DND-41 (cell line): ENCODE measurements around the gene SPINK9.
"Not testable (repeated sequence)": the region's sequence is repeated elsewhere in the genome, so short reads cannot be mapped to it uniquely, and the experiment has no call there.

Experiments used
- ATAC-seq: fragments of 200-7000 bp; cut with Tn5 transposase; 3 replicates; pipeline ENCODE4 v1.9.1; 2021; ENCODE audit warnings: low read depth; ENCODE audit not compliant: insufficient read depth
- DNase-seq: peaks from one replicate; pipeline ENCODE4 v3.0.0-alpha.2; 2020
- H2AFZ ChIP-seq: 2 replicates; pipeline ENCODE4 v1.6.0; 2012; ENCODE audit warnings: low read depth, low read length
- H3K27ac ChIP-seq: 2 replicates; pipeline ENCODE4 v1.5.1; 2012; ENCODE audit warnings: low read length, inconsistent platforms
- H3K27me3 ChIP-seq: fragments of 200-600 bp; sonication (generic); 2 replicates; pipeline ENCODE4 v1.6.0; 2012; ENCODE audit warnings: low read length, mild to moderate bottlenecking, inconsistent platforms; ENCODE audit not compliant: insufficient read depth, poor library complexity
- H3K36me3 ChIP-seq: 2 replicates; pipeline ENCODE4 v1.5.1; 2012; ENCODE audit warnings: low read length, inconsistent platforms; ENCODE audit not compliant: insufficient read depth
- H3K4me1 ChIP-seq: 2 replicates; pipeline ENCODE4 v1.5.1; 2012; ENCODE audit warnings: mild to moderate bottlenecking, low read length; ENCODE audit not compliant: insufficient read depth
- H3K4me2 ChIP-seq: 2 replicates; pipeline ENCODE4 v1.6.0; 2012; ENCODE audit warnings: mild to moderate bottlenecking, moderate library complexity, low read length, inconsistent platforms; ENCODE audit not compliant: insufficient read depth
- H3K4me3 ChIP-seq, 2 experiments: fragments of 200-600 bp in 1 of 2; shearing (Covaris generic) in 1 of 2; 2 replicates each; pipeline ENCODE4 v1.5.1; 2012 to 2016; ENCODE audit warnings: inconsistent platforms in 2 of 2, low read length in 2 of 2, mild to moderate bottlenecking in 2 of 2, low read depth in 1 of 2, moderate library complexity in 1 of 2
- H3K79me2 ChIP-seq: 2 replicates; pipeline ENCODE4 v1.6.0; 2012; ENCODE audit warnings: low read length, inconsistent platforms; ENCODE audit not compliant: insufficient read depth
- H3K9ac ChIP-seq: 2 replicates; pipeline ENCODE4 v1.6.0; 2012; ENCODE audit warnings: low read depth, mild to moderate bottlenecking, inconsistent platforms, low read length, moderate library complexity
- H3K9me3 ChIP-seq: 2 replicates; pipeline ENCODE4 v1.5.1; 2012; ENCODE audit warnings: low read length, moderate library complexity, mild to moderate bottlenecking, inconsistent platforms; ENCODE audit not compliant: insufficient read depth, severe bottlenecking
- H4K20me1 ChIP-seq: 2 replicates; pipeline ENCODE4 v1.6.0; 2012; ENCODE audit warnings: low read length; ENCODE audit not compliant: insufficient read depth
- CTCF ChIP-seq: IDR thresholded peaks from 2 replicates; pipeline ENCODE4 v1.5.1; 2012; ENCODE audit warnings: borderline replicate concordance, low read length, moderate library complexity, mild to moderate bottlenecking; ENCODE audit not compliant: poor library complexity, severe bottlenecking; ENCODE audit errors: extremely low read depth
- EZH2 ChIP-seq: IDR thresholded peaks from 3 replicates; pipeline ENCODE4 v1.6.1; 2012; ENCODE audit warnings: borderline replicate concordance, low read depth, mild to moderate bottlenecking, moderate library complexity, low read length, inconsistent platforms; ENCODE audit not compliant: severe bottlenecking

Gene SPINK9

GRCh38 chr5:148312153-148312552, 23.2 kb upstream of the SPINK9 start, which contains the start of gene SPINK7:
Gene SPINK7, plus strand, starts transcription at chr5:148312423. Its CDS starts 61 bp downstream, at chr5:148312484.
- no peak for ATAC-seq
- no peaks in the 10 kb centered on the region for H3K9me3 ChIP-seq
- H4K20me1 ChIP-seq: no peaks in the 10 kb centered on the region
- H3K27ac ChIP-seq: no peak within 1 kb of the TSS
- no peak within 1 kb of the TSS for H3K4me2 ChIP-seq
- no peaks in the 10 kb centered on the region for H3K79me2 ChIP-seq
- H2AFZ ChIP-seq: no peak within 1 kb of the TSS
- no peak within 1 kb of the TSS for H3K4me3 ChIP-seq
- no peak within 1 kb of the TSS for H3K9ac ChIP-seq
- no peaks in the 10 kb centered on the region for H3K4me1 ChIP-seq
- DNase-seq: no peak
- H3K36me3 ChIP-seq: no peaks in the 10 kb centered on the region
- no peaks in the 10 kb centered on the region for H3K27me3 ChIP-seq
- TF ChIP-seq EZH2 (no peak), CTCF (no peak)

- no peaks in the 10 kb centered on the region for H3K36me3 ChIP-seq
- no peaks in the 10 kb centered on the region for H4K20me1 ChIP-seq
- H3K4me2 ChIP-seq: no peak overlapping the region
- no peak overlapping the region for H3K4me3 ChIP-seq
- no peaks in the 10 kb centered on the region for H3K9me3 ChIP-seq
- H3K27me3 ChIP-seq: no peaks in the 10 kb centered on the region
- H3K4me1 ChIP-seq: no peaks in the 10 kb centered on the region
- TF ChIP-seq EZH2 (no peak), CTCF (no peak)
- H3K27ac ChIP-seq: no peak overlapping the region
- ATAC-seq (no peak), DNase-seq (no peak)
- no peak overlapping the region for H3K9ac ChIP-seq
- H2AFZ ChIP-seq: no peak overlapping the region
- H3K79me2 ChIP-seq: no peaks in the 10 kb centered on the region
Observed at GRCh38 chr5:148314187-148314586, 21.2 kb upstream of the SPINK9 start.

GRCh38 chr5:148314731-148315130, 20.6 kb upstream of the SPINK9 start:
- no peak overlapping the region for H3K4me2 ChIP-seq
- no peaks in the 10 kb centered on the region for H3K79me2 ChIP-seq
- H3K36me3 ChIP-seq: no peaks in the 10 kb centered on the region
- TF ChIP-seq EZH2 (no peak), CTCF (no peak)
- no peaks in the 10 kb centered on the region for H3K4me1 ChIP-seq
- no peak overlapping the region for H3K4me3 ChIP-seq
- DNase-seq: no peak
- ATAC-seq: no peak
- no peaks in the 10 kb centered on the region for H4K20me1 ChIP-seq
- no peak overlapping the region for H2AFZ ChIP-seq
- no peaks in the 10 kb centered on the region for H3K27me3 ChIP-seq
- no peaks in the 10 kb centered on the region for H3K9me3 ChIP-seq
- H3K9ac ChIP-seq: no peak overlapping the region
- H3K27ac ChIP-seq: no peak overlapping the region

DNA sequence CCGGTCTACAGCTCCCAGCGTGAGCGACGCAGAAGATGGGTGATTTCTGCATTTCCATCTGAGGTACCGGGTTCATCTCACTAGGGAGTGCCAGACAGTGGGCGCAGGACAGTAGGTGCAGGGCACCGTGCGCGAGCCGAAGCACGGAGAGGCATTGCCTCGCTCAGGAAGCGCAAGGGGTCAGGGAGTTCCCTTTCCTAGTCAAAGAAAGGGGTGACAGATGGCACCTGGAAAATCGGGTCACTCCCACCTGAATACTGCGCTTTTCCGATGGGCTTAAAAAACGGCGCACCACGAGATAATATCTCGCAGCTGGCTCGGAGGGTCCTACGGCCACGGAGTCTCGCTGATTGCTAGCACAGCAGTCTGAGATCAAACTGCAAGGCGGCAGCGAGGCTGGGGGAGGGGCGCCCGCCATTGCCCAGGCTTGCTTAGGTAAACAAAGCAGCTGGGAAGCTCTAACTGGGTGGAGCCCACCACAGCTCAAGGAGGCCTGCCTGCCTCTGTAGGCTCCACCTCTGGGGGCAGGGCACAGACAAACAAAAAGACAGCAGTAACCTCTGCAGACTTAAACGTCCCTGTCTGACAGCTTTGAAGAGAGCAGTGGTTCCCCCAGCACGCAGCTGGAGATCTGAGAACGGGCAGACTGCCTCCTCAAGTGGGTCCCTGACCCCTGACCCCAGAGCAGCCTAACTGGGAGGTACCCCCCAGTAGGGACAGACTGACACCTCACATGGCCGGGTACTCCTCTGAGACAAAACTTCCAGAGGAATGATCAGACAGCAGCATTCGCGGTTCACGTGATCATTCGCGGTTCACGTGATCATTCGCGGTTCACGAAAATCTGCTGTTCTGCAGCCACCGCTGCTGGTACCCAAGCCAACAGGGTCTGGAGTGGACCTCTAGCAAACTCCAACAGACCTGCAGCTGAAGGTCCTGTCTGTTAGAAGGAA, 15.1 kb upstream of the SPINK9 start:
- H3K4me2 ChIP-seq, H3K79me2 ChIP-seq, H3K4me3 ChIP-seq, H4K20me1 ChIP-seq, H3K27ac ChIP-seq, H3K9me3 ChIP-seq, H3K9ac ChIP-seq, H3K36me3 ChIP-seq, H3K4me1 ChIP-seq, H3K27me3 ChIP-seq, DNase-seq, H2AFZ ChIP-seq, ATAC-seq: not testable (repeated sequence)
